ENCODE data around the gene MNX1.

DNA sequence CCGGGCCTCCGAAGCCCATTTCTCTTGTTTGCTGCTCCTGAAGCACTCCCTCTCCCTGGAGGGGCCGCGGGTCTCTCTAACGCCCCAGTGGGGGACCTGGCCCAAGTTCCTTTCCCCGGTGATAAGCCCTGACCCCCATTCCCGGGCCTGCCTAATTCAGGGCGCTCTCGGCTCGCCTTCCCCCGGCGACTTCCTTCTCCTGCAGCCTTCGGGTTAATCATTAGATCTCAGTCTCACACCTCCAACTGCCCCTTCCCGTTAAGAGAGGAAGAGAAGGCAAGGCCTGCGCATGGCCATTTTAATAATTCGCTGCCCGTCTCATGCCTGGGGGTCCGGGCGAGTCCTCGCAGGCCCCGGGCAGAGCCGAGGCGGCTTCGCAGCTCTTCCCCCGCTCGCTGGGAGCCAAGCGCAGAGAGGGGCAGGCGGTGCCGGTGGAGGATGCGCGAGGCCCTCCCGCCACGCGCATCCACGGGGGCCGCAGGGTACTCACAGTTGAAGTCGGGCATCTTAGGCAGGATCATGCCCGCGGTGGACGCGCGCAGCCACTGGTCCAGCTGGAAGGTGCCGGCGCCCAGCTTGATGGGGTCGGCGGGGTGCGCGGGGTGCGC lies 1.2 kb downstream of the MNX1 start:
- TF ChIP-seq, protein P1, sequence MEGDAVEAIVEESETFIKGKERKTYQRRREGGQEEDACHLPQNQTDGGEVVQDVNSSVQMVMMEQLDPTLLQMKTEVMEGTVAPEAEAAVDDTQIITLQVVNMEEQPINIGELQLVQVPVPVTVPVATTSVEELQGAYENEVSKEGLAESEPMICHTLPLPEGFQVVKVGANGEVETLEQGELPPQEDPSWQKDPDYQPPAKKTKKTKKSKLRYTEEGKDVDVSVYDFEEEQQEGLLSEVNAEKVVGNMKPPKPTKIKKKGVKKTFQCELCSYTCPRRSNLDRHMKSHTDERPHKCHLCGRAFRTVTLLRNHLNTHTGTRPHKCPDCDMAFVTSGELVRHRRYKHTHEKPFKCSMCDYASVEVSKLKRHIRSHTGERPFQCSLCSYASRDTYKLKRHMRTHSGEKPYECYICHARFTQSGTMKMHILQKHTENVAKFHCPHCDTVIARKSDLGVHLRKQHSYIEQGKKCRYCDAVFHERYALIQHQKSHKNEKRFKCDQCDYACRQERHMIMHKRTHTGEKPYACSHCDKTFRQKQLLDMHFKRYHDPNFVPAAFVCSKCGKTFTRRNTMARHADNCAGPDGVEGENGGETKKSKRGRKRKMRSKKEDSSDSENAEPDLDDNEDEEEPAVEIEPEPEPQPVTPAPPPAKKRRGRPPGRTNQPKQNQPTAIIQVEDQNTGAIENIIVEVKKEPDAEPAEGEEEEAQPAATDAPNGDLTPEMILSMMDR (conservative IDR thresholded peaks at IDR 0.05) = no peak
- TF ChIP-seq ZFX (IDR thresholded peaks at IDR 0.05) = peak; percentile 25; the same call in 1 of the 2 replicates
